ENCODE measurements around the gene SEC61B. TPM values are rescaled to one million over a fixed set of nuclear protein-coding genes. Genes with fewer than 3 reads are reported as not detected.

Gene SEC61B
- total and polyA plus RNA-seq, 5 donors from 2014 or later: 76.2 to 400 (median 353) TPM

- H3K4me3 ChIP-seq (ENCODE audit: low read depth, low read length): no peak overlapping the region
- Mint-ChIP-seq H3K4me1 (peaks cover 0 to 11% (median 9%) of the 10 kb centered on the region in 4 donors), H3K36me3 (no peaks in the 10 kb centered on the region), H3K9me3 (no peaks in the 10 kb centered on the region), H3K4me3 (peak overlapping the region in 2 of 4 donors; percentile 17 to 47), H3K27ac (peak overlapping the region in 2 of 3 donors; percentile 34 to 76), H3K27me3 (peaks cover 5% of the 10 kb centered on the region)
- no peak overlapping the region for H3K27ac ChIP-seq (ENCODE audit: insufficient read depth, low read length, poor library complexity, severe bottlenecking)
- no peaks in the 10 kb centered on the region for H3K27me3 ChIP-seq (ENCODE audit: control insufficient read depth, insufficient read depth, low read length)
- DNase-seq (peak; percentile 34 to 69 (median 35)), ATAC-seq (ENCODE audit: low read depth in 2 of 2) (peak; percentile 45 to 64)
- no peaks in the 10 kb centered on the region for H3K36me3 ChIP-seq (ENCODE audit: control insufficient read depth, insufficient read depth, low read length)
- no peaks in the 10 kb centered on the region for H3K9me3 ChIP-seq (ENCODE audit: control insufficient read depth in 2 of 2, low read length in 2 of 2)
- H3K4me1 ChIP-seq (ENCODE audit: control insufficient read depth, insufficient read depth, low read length, poor library complexity, severe bottlenecking): peaks cover 5% of the 10 kb centered on the region
Observed at GRCh38 chr9:99266255-99267023, 44.4 kb downstream of the SEC61B start.

GRCh38 chr9:99269416-99269815, 47.3 kb downstream of the SEC61B start:
- H3K4me1 Mint-ChIP-seq: peaks cover 0 to 11% (median 9%) of the 10 kb centered on the region in 4 donors
- peaks cover 5% of the 10 kb centered on the region for H3K4me1 ChIP-seq (ENCODE audit: control insufficient read depth, insufficient read depth, low read length, poor library complexity, severe bottlenecking)
- no peaks in the 10 kb centered on the region for H3K36me3 Mint-ChIP-seq
- H3K27ac Mint-ChIP-seq: no peak overlapping the region
- no peaks in the 10 kb centered on the region for H3K9me3 ChIP-seq (ENCODE audit: control insufficient read depth in 2 of 2, low read length in 2 of 2)
- no peak overlapping the region for H3K4me3 ChIP-seq (ENCODE audit: low read depth, low read length)
- DNase-seq (no peak), ATAC-seq (ENCODE audit: low read depth in 2 of 2) (no peak)
- no peak overlapping the region for H3K27ac ChIP-seq (ENCODE audit: insufficient read depth, low read length, poor library complexity, severe bottlenecking)
- no peaks in the 10 kb centered on the region for H3K9me3 Mint-ChIP-seq
- H3K4me3 Mint-ChIP-seq: no peak overlapping the region
- no peaks in the 10 kb centered on the region for H3K36me3 ChIP-seq (ENCODE audit: control insufficient read depth, insufficient read depth, low read length)
- no peaks in the 10 kb centered on the region for H3K27me3 ChIP-seq (ENCODE audit: control insufficient read depth, insufficient read depth, low read length)
- peaks cover 19% of the 10 kb centered on the region for H3K27me3 Mint-ChIP-seq

- Mint-ChIP-seq H3K4me1 (peaks cover 0 to 11% (median 9%) of the 10 kb centered on the region in 4 donors), H3K27me3 (peaks cover 19% of the 10 kb centered on the region), H3K27ac (no peak overlapping the region), H3K9me3 (no peaks in the 10 kb centered on the region), H3K36me3 (no peaks in the 10 kb centered on the region), H3K4me3 (no peak overlapping the region)
- Histone ChIP-seq H3K9me3 (ENCODE audit: control insufficient read depth in 2 of 2, low read length in 2 of 2) (no peaks in the 10 kb centered on the region), H3K27me3 (ENCODE audit: control insufficient read depth, insufficient read depth, low read length) (no peaks in the 10 kb centered on the region), H3K36me3 (ENCODE audit: control insufficient read depth, insufficient read depth, low read length) (no peaks in the 10 kb centered on the region), H3K4me3 (ENCODE audit: low read depth, low read length) (no peak overlapping the region), H3K4me1 (ENCODE audit: control insufficient read depth, insufficient read depth, low read length, poor library complexity, severe bottlenecking) (peaks cover 5% of the 10 kb centered on the region), H3K27ac (ENCODE audit: insufficient read depth, low read length, poor library complexity, severe bottlenecking) (no peak overlapping the region)
- DNase-seq (no peak), ATAC-seq (ENCODE audit: low read depth in 2 of 2) (no peak)
Observed at GRCh38 chr9:99270491-99270890, 48.4 kb downstream of the SEC61B start.

- H3K4me1 ChIP-seq (ENCODE audit: control insufficient read depth, insufficient read depth, low read length, poor library complexity, severe bottlenecking): no peaks in the 10 kb centered on the region
- Mint-ChIP-seq H3K36me3 (no peaks in the 10 kb centered on the region), H3K4me3 (no peak overlapping the region), H3K27ac (no peak overlapping the region), H3K4me1 (no peaks in the 10 kb centered on the region), H3K27me3 (peaks cover 40% of the 10 kb centered on the region), H3K9me3 (peaks cover 0 to 3% (median 0%) of the 10 kb centered on the region in 7 donors)
- no peaks in the 10 kb centered on the region for H3K9me3 ChIP-seq (ENCODE audit: control insufficient read depth in 2 of 2, low read length in 2 of 2)
- no peak overlapping the region for H3K27ac ChIP-seq (ENCODE audit: insufficient read depth, low read length, poor library complexity, severe bottlenecking)
- H3K36me3 ChIP-seq (ENCODE audit: control insufficient read depth, insufficient read depth, low read length): no peaks in the 10 kb centered on the region
- no peak for DNase-seq
- no peak for ATAC-seq (ENCODE audit: low read depth in 2 of 2)
- no peak overlapping the region for H3K4me3 ChIP-seq (ENCODE audit: low read depth, low read length)
- H3K27me3 ChIP-seq (ENCODE audit: control insufficient read depth, insufficient read depth, low read length): peaks cover 2% of the 10 kb centered on the region
Observed at GRCh38 chr9:99272836-99273235, 50.8 kb downstream of the SEC61B start.

- Histone ChIP-seq H3K27me3 (ENCODE audit: control insufficient read depth, insufficient read depth, low read length) (peaks cover 4% of the 10 kb centered on the region), H3K4me3 (ENCODE audit: low read depth, low read length) (no peak overlapping the region), H3K9me3 (ENCODE audit: control insufficient read depth in 2 of 2, low read length in 2 of 2) (no peaks in the 10 kb centered on the region), H3K27ac (ENCODE audit: insufficient read depth, low read length, poor library complexity, severe bottlenecking) (no peak overlapping the region), H3K4me1 (ENCODE audit: control insufficient read depth, insufficient read depth, low read length, poor library complexity, severe bottlenecking) (no peaks in the 10 kb centered on the region), H3K36me3 (ENCODE audit: control insufficient read depth, insufficient read depth, low read length) (no peaks in the 10 kb centered on the region)
- no peaks in the 10 kb centered on the region for H3K36me3 Mint-ChIP-seq
- no peaks in the 10 kb centered on the region for H3K4me1 Mint-ChIP-seq
- peaks cover 0 to 3% (median 0%) of the 10 kb centered on the region in 7 donors for H3K9me3 Mint-ChIP-seq
- ATAC-seq (ENCODE audit: low read depth in 2 of 2) (no peak), DNase-seq (no peak)
- no peak overlapping the region for H3K4me3 Mint-ChIP-seq
- H3K27me3 Mint-ChIP-seq: peaks cover 46% of the 10 kb centered on the region
- H3K27ac Mint-ChIP-seq: no peak overlapping the region
Observed at GRCh38 chr9:99274016-99274415, 51.9 kb downstream of the SEC61B start.

GRCh38 chr9:99274495-99274894, 52.4 kb downstream of the SEC61B start:
- ATAC-seq (ENCODE audit: low read depth in 2 of 2) (no peak), DNase-seq (no peak)
- H3K36me3 Mint-ChIP-seq: no peaks in the 10 kb centered on the region
- Histone ChIP-seq H3K4me1 (ENCODE audit: control insufficient read depth, insufficient read depth, low read length, poor library complexity, severe bottlenecking) (no peaks in the 10 kb centered on the region), H3K9me3 (ENCODE audit: control insufficient read depth in 2 of 2, low read length in 2 of 2) (no peaks in the 10 kb centered on the region), H3K27me3 (ENCODE audit: control insufficient read depth, insufficient read depth, low read length) (peaks cover 4% of the 10 kb centered on the region), H3K4me3 (ENCODE audit: low read depth, low read length) (no peak overlapping the region), H3K27ac (ENCODE audit: insufficient read depth, low read length, poor library complexity, severe bottlenecking) (no peak overlapping the region), H3K36me3 (ENCODE audit: control insufficient read depth, insufficient read depth, low read length) (no peaks in the 10 kb centered on the region)
- peaks cover 45% of the 10 kb centered on the region for H3K27me3 Mint-ChIP-seq
- H3K27ac Mint-ChIP-seq: no peak overlapping the region
- H3K4me3 Mint-ChIP-seq: no peak overlapping the region
- H3K9me3 Mint-ChIP-seq: peaks cover 0 to 3% (median 0%) of the 10 kb centered on the region in 7 donors
- no peaks in the 10 kb centered on the region for H3K4me1 Mint-ChIP-seq

Other genes starting within 250 kb of the SEC61B start
- gene TGFBR1, start 117.2 kb upstream of the SEC61B start, total RNA-seq: 24.9 TPM
- gene TGFBR1, start 117.2 kb upstream of the SEC61B start, polyA plus RNA-seq: 10 to 100 TPM; 18.0 to 27.0 (median 18.9) TPM
- gene ALG2, start 340 bp upstream of the SEC61B start, total RNA-seq: 17.1 TPM
- gene ALG2, start 340 bp upstream of the SEC61B start, polyA plus RNA-seq: 10 to 100 TPM; 27.1 to 35.2 (median 31.6) TPM

Measured in CD4-positive, CD25-positive, alpha-beta regulatory T cell (primary cell).